HG03064 (cell line): ENCODE measurements around the gene RPS21.

Experiments
- ATAC-seq: cut with Tn5 transposase; IDR thresholded peaks from one replicate; pipeline ENCODE4 v1.9.1; 2021; ENCODE audit warnings: low read depth; ENCODE audit not compliant: unreplicated experiment

RPS21 gene

DNA sequence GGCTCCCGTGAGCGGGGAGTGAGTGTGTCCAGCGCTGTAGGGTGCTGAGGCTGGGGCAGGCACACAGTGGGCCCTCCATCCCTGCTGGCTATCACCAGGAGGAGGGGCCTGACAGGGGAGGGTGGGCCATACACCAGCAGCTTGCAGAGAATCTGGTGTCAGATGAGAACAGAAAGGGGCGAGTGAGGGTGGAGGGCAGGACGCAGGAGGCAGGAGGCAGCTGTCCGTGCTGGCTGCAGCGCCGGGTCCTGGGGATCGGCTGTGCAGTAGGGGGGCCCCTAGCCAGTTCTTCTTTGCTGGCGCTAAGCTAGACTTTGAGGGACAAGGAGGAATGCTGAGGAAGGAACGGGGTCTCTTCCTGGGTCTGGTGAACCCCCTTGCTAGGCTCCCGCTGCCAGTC lies 21.7 kb downstream of the RPS21 start:
- no peak for ATAC-seq

DNA sequence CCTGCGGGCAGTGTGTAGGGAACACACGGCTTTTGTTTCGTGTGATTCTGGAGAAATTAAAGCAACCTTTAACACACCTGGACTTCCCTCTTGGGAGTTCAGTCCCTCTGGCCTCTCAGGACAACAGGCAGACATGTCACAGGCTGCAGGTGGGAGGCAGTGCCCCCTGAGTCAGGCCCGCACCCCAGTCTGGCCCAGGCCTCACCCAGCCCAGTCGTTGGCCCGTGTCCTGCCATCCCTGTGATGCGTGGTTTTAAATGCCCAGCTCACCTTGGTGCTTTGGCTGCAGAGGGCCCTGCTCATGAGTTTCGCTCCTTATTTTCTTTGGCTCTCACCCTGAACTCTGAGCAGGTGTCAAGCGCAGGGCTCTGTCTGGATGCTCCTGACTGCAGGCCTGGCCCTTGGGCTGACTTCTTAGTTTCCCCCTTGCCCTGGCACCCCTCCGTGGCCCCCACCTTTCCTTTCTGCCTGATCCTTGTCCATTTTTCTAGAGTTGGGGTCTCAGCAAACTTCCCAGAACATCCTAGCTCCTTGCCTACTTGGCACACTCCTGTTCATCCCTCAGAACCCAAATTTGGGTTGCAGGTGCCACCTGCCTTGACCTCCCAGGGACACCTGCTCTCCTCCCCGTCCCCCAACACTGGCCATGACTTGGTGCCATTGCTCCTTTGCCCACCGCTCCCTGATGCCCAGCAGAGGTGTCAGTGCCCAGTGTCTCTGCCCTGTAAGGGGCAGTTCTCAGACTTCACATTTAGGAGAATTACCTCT lies 22.4 kb downstream of the RPS21 start:
- no peak for ATAC-seq

DNA sequence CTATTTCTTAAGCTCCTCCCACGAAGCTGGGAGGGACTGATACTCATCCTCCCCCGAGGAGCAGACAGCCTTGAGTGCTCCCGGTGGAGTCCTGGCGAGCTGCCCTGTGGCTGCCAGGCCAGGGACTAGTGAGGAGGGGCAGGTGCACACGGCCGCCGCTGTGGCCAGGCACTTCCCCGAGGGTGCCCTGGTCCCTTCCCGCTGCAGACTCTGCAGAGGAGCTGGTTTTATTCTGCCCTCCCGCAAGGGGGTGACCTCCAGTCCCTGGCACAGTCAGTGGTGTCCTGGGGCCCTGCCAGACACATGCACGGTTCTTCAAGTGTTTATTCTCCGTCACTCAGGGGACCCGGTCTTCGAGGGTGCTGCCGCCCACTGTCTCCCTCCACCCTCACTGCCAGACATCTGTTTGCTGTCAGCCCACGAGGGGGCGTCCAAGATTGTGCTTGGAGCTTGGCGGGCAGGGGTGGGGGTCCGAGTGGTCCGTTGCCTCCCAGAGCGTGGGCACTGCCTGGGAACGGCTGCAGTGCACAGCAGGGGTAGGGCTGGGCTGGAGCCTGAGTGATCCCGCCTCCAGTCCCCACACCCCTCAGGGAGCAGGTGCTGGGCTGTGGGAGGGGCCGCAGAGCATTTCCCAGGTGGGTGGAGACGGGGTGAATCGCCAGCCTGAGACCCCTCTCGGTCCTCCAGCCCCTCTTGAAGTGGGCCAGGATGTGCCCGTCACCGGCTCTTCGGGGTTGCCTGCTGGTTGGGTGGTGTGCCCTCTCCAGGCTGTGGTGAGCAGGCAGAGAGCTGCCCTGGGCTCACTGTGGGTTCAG lies 23.2 kb downstream of the RPS21 start:
- ATAC-seq, result no peak

DNA sequence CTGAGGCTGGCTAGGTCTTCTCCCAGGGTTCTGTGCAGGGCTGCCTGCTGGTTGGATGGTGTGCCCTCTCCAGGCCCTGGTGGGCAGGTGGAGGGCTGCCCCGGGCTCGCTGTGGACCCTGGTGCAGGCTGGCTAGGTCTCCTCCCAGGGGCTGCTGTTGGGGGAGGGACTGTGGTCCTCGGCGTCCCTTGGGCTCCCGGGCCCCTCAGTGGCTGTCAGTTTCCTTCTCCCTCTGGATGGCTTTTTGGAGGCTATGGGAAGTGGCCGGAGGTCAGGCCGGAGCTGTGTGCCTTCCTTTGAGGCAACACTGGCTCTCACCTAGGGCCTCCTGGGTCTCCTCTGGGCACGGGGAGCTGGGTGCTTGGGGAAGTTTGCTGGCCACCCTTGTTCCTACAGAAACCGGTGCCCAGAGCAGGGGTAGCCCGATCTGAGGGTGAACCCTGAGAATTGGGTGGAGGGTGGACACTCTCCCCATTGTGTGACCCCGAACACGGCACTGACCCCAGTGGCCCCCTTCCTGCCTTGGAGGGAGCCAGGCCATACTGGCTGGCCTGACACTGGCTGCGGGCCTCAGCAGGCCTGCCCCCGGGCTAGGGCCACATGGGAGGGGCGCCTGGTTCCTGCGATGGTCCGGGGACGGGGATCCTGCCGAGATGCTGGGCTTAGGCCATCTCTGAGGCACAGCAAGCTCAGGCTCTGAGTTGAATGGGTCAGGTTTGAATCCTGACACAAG lies 24.0 kb downstream of the RPS21 start:
- ATAC-seq, result no peak

DNA sequence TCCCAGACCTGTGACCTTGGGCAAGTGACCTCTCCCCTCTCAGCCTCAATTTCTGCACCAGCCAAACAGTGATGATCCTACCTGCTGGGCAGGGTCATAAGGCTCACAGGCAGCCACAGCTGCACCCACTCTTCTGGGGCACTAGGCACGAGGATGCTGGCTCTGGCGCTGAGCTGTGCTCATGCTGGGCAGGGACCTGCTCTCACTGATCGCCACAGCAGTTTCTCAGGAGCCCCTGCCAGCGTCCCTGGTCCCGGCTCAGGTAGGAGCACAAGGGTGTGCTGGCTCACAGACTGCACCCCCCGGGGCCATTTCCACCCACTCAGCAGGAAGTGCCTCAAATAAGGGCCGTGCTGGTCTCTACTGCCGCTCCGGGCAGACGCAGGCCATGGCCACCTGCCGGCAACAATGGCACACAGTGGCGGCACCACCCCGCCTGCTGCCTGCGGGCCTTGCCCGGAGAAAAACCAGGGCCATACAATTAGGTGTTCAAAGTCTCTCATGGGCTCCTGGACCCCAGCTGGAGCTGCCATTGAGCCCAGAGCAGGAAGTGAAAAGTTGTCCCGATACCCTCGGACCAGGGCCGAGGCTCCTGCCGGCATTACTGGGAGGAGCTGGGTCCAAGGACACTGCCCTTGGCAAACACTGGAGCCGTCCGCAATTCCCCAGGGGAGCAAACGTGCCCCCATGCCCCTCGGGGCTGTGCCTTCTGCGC lies 24.7 kb downstream of the RPS21 start:
- no peak for ATAC-seq

DNA sequence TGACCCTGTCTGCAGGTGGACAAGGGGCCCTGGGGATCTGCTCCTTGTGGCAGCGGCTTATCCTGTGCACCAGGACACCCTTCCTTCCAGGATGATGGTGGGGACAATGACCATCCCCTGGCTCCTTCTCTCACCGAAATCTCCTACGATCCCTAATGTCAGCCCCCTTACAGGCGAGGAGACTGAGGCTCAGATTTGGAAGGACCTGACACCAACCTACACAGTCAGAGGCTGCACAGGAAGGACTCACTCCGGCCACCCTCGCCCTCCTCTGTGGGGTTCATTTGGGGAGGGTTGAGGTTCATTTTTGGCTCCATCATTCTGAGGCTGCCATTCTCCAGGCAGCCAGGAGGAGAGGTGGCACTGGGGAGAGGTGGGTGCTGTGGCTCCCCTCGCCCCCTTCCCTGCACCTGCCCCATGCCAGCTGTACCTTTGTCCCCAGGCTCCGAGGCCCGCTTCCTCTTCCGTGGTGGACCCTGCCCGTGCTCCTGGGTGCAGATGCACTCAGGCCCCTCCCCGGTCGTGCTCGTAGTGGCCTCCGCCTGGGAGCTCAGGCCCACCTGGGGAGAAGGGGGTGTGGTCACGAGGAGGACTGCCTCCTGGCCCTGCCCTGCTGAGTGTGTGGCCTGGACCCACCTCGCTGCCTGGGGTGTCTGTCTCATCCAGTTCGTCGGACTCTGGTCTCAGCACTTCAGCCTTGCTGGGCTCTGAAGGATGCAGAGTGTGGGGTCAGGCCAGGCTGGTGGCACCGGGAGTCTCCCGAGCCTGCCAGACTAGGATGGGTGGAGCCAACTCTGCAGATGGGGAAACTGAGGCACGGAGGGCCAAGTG lies 25.5 kb downstream of the RPS21 start:
- ATAC-seq, result no peak

DNA sequence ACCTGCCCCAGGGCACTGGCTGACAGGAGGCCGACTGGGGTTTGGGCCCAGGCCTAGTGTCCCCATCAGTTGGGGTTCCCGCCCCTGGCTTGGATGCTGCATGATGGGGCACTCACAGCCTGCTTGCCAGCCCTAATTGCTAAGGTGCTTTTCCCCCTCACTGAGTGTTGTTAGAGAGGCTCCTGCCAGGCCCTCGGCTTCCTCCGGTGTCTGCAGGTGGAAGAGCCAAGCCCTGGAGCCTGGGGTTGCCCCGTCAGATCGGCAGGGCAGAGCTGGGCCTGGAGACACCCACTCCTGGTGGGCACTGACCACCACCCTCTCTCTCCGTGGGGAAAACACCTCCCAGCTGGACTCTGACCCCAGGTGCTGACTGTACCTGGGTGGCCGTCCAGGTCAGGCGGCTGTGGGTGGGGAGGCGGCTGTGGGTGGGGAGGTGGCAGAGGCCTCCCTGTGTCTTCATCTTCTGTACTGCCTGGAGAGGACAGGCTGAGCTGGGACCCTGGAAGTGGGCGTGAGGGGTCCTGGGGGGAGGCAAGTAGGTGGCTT lies 26.2 kb downstream of the RPS21 start:
- ATAC-seq, result no peak

DNA sequence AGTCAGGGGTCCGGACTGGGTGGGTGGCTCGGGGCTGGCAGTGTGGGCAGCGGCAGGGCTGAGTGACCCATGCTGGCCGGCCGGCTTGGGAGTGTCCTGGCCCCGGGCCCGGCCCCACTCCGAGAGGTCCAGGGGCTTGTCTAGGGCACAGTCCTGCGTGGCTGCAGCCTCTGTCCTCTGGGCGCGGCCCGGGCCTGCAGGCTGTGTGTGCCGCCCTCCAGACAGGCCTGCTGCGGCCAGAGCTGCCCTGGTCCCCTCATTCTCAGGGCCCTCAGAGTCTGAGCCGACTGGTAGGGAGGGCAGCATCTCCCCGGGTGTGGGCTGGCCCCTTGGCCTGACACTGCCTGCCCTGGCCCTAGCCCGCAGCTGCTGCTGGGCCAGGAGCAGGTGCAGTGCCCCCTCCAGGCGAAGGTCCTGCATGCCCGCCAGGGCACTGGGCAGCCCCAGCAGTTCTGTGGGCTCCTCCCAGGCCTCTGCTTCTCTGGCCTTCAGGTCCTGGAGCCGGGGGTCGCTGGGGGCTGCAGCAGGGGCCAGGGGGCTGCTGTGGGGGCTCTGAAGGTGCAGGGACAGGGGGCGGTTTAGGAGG lies 27.1 kb downstream of the RPS21 start:
- ATAC-seq, result no peak

DNA sequence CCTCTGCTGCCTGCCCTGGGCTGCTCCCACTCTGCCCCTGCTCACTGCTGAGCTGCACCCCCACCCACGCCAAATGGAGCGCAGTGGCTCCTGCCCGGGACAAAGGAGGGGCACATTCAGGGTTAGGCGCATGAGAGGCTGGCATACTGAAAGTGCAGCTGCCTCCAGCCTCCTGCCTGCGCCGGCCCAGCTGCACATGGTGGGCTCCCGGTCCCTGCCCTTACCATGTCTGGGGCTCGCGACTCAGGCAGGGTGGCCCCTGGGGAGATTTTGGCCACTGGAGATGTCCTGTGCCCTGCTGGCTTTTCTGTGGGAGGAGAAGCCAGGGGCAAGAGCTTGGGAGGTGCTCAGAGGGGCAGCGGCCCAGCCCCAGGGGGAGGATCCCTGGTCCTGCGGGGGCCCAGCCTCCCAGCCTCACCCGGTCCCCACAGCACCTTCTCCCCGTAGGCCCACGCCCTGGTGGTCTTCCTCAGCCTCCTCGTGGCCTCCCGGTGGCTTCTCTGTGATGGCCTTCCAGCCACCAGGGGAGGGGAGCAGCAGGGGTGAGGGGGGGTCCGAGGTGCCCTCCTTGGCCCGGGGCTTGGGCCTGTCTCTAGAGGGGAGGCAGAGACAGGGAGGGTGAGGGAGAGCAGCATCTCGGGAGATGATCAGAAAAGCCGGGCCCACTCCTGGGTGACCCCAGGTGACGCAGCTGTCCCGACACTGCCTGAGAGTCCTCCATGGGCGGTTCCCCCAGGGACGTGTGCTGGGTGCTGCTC lies 28.6 kb downstream of the RPS21 start:
- no peak for ATAC-seq

DNA sequence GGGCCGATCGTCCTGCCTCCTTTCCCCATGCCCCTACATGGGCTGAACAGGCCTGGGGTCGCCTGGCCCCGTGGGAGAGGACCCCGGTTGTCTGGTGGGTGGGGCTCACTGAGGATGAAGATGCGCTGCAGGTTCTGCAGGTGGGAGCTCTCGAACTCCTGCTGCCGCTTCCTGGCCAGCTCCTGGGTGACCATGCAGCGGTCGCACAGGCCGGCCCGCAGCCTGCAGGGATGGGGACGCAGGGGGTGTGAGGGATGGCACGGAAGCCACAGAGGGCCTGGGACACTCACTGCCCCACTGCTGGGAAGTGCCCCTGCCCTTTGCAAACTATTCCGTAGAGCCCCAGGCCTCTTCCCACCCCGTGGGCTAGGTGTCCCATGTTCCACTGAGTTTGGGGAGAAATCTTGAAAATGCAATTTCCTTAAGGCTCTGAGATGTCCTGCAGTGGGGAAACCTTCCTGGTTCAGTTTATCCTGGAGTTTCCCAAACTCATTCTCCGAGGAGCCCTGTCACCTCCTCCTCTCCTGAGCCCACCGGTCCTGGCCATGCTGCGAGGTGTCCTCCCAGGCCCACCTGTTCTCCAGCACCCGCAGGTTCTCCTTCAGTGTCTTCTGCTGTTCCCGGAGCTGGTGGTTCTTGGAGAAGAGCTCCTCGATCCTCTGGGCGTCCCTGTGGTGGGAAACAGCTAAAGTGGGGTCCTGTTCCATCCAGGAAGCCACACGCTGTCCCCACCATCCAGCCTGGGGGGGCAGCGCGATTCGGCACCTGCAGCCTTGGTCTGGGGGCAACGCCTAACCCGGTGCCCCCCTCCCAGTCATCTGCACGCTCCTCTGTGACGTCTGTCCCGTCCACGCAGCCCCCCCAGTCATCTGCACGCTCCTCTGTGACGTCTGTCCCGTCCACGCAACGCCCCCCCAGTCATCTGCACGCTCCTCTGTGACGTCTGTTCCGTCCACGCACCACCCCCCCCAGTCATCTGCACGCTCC lies 30.0 kb downstream of the RPS21 start:
- no peak for ATAC-seq

DNA sequence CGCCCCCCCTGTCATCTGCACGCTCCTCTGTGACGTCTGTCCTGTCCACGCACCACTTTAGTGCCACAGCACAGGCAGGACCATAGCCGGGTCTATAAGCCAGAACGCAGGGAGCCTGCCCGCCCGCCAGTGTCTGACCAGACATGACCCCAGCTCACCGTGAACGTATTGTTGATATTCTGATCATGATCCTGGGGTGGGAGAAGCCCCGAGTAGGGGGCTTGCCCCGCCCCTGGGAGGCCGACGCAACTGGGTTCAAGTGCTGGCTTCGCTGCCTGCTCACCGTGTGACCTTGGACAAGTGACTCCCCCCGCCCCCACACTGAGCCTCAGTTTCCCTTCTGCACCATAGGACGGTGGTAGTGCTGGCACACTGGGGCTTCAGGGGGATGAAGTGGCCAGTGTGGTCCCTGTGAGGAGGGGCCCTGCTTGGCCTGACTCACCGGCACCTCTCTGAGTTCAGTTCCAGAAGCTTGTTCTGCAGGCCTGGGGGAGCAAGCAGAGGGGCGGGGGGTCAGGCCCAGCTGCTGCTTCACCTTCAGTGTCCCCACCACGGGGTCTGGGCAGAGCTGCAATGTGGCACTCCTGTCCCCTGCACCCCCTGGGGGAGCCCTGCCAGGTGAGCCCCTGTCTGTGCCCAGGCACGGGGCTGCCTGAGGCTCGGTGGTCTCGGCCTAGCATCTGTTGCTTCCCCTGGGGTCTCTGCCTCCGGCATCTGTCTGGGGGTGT lies 31.2 kb downstream of the RPS21 start:
- no peak for ATAC-seq

DNA sequence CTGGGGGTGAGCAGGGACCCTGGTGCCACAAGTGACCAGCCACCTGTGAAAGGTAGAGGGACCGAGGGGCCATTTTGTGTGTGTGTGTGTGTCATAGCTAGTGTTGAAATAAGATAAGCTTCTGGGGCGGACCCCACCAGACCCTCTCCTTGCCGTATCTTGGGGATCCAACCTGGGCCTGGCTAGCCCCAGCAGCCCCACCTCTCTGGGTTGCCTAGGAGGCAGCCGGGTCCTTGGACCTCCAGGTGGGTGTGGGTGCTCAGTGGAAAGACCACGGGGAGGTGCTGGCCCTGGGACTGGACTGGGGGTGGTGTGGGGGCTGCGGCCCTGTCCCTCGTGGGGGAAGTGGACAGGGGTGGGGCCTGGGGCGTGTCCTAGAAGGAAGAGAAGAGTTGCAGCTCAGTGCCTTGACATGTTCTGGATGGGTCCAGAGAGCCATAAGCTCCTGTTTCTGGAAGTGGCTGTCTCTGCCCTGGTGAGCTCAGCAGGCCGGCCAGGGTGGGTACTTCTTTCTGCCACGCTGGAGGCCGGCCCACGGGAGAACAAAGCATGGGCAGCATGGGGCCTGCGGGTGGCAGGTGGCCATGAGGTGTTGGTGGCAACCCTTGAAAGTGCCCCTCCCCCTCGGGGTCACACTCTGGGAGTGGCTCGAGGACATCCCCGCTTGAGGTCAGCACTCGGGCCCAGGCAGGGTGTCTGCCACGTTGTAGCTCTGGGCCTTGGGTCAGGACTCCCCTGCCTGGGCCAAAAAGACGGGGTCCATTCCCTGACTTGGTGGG lies 32.0 kb downstream of the RPS21 start:
- ATAC-seq, result no peak

DNA sequence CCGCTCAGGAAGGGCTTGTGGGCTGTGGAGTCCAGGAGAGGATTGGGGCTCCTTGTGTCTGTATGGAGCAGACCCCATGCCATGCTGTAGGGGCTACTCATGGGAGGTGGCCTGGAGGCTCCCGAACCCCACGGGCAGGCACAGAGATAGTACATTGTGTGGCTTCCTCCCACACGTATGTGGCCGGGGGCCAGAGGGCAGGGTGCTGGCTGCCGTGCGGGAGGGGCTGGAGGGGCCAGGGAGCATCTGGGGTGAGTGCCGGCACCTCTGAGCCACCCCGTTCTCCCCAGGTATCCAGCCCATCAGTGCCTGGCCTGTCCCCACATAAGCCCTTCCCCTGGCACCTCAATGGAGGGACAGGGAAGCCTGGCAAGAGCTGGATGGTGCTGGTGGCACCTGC lies 32.9 kb downstream of the RPS21 start:
- ATAC-seq, result no peak

DNA sequence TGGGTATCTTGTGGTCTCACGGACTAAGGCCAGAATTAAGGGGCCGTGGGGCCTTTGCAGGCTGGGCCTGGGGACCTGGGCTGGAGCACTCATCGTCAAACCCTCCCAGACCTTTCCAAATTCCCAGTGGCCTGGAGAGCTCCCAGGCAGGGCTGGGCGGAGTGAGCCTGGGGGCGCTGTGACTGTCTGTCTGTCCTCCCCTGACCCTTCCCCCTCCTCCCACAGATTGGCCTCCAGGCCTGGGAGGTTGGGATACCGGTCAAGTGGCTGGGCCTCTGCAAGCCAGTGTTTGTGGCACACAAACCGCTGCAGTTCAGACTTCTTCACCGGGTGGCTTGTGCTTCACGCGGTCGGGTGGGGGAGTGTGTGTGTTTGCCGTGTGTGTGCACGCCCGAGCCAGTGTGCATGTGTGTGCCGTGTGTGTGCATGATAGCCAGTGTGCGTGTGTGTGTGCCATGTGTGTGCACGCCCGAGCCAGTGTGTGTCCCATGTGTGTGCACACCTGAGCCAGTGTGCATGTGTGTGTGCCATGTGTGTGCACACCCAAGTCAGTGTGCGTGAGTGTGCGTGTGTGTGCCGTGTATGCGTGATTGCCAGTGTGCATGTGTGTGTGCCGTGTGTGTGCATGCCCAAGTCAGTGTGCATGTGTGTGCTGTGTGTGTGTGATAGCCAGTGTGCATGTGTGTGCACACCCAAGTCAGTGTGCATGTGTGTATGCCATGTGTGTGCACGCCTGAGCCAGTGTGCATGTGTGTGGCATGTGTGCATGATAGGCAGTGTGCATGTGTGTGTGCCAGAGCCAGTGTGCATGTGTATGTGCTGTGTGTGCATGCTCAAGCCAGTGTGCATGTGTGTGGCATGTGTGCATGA lies 34.2 kb downstream of the RPS21 start:
- ATAC-seq, result no peak

DNA sequence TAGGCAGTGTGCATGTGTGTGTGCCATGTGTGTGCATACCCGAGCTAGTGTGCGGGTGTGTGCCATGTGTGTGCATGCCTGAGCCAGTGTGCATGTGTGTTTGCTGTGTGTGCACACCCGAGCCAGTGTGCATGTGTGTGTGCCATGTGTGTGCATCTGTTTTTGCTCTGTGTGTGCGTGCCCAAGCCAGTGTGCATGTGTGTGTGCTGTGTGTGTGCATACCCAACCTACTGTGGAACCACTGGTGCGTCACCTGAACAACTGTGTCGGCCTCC lies 34.8 kb downstream of the RPS21 start:
- no peak for ATAC-seq
